HG03469 (cell line): ENCODE results near the gene MAP2K6.
A peak's percentile ranks its signal among the peaks of the same experiment; 100 is the strongest.

Source experiments
- ATAC-seq: cut with Tn5 transposase; IDR thresholded peaks from one replicate; pipeline ENCODE4 v1.9.1; 2021; ENCODE audit warnings: mild to moderate bottlenecking, moderate library complexity, moderate number of reproducible peaks; ENCODE audit not compliant: unreplicated experiment

Gene MAP2K6

DNA sequence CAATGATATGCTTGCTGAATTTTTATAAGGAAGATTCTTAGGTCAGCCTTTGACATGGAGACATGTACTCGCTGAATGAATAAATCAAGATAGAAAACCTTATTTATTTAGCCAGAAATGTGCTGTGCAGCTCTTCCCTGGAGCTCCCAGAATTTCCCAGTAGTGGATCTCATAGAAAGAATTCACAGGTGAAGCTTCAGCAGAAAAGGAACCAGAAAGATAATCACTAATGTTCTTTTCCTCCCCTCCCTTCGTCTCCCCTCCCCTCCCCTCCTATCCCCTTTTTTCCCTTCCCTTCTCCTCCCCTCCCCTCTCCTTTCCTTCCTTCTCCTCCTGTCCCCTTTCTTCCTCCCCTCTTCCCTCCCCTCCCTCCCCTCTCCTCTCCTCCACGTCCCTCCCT is 158.2 kb downstream of the MAP2K6 start:
- ATAC-seq: no peak

DNA sequence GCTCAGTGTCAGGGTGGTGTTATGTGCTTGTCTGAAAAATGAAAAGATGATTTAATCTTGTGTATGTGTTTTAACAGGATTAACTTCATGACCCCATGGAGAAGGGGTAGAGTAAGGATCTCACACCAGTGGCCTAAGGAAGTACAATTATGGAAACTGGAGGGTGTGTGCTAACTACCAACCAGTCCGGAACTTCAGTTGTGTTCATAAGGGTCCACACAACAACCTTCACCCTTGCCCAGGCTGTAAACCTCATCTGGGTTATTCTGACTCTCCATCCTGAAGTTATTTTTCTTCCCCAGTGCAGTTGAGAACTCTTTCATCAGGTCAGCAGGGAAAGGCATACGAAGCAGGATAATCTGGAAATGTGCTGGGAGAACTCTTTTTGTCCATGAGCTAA is 158.9 kb downstream of the MAP2K6 start:
- no peak for ATAC-seq

DNA sequence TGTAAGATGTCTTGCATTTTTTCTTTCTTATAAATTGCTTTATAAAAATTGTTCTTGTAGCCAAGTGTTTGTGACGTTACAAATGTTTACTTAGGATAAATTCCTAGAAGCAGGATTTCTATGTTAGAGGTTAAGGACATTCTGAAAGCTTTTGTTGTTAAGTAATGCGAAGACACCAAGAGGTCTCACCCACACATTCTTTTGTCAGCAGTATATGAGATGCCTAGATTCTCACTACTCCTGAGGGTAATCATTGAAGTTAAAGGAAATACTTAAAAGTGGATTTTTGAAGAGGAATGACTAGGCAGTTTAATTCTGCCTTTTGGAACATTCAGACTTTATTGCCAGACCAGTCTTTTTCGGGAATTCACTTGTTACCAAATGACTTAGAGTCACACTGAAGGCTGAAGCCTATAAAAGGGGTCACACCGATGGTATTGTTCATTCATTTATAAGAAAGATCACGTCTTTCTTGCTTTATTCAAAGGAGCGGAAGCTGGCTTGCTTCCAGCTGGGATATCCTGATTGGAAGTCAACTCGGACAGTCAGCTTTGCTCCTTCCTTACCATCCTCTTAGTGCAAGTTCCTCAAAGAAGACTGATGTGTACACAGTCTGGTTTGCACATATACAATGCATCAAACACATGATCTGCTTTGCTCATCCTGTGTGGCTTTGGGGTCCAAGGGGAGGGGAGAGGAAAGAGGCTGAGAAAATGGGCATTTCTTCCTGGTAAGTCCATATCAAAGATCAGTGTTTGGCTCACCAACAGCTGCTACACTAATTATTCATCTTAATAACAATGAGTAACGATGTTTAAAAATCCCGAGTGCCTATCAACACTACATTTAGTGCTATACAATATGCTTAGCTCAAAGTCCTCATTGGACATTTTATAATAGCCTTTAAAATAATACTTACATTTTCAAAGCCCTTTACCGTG is 160.0 kb downstream of the MAP2K6 start:
- ATAC-seq: no peak

DNA sequence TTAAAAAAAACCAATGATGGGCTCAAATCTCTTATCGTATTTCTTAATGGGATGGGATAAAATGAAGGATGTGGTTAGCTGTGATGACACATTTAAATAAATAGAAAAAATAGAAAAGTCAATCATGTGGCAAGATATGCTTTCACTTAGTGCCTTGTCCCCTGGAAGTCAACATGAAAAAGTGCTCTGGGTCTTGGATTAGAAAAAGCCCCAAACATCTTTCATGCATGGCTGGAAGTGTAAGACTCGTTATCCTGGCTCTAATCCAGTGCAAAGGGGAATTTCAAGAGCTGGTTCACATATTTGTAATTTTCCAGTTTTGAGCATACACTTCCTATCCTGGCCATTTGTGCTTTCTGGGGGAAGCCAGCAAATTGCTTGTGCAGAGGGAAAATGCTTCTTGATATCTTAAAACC is 160.9 kb downstream of the MAP2K6 start:
- ATAC-seq: no peak

DNA sequence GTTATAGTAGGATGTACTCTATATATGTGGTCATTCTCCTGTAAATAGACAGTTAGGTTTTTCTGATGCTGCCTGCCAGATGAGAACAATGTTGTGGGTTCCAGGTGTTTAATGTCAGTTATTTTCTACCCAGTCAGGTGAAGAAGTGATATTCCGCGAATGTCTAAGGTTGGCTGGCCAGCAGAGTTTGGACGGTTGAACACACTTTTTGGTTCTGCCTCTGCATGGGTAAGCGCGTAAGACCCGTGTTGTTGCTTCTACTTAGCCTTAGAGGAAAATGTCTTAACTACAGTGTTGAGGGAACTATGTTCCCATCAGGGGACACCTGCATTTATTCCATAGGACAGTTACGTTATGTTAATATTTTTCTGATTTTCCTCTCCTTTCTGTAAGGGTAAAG is 162.6 kb downstream of the MAP2K6 start:
- ATAC-seq: no peak

DNA sequence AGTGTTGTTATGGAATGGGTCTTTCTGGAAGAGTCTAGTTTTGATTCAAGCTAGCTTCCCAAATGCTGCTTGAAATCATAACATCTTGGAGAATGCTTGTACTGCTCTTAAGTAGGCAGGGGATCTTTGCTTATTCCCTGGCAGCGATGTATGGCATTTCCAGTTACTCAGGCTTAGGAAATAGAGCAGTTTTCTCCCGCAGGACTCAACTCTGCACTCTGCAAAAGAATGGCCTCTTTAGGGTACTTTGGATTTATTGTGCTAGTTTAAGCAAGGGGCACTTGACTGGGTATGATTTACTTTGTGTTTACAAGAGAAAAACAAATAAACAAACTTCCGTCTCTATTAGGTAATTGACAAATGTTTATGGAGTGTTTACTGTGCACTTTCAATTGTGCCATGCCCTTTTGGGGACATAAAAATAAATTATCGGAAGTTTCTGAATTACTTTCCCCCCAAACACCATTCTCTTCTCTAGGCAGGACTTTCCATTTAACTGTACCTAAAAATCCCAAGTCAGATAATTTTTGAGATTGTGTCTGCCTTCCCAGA is 164.0 kb downstream of the MAP2K6 start:
- ATAC-seq: no peak

DNA sequence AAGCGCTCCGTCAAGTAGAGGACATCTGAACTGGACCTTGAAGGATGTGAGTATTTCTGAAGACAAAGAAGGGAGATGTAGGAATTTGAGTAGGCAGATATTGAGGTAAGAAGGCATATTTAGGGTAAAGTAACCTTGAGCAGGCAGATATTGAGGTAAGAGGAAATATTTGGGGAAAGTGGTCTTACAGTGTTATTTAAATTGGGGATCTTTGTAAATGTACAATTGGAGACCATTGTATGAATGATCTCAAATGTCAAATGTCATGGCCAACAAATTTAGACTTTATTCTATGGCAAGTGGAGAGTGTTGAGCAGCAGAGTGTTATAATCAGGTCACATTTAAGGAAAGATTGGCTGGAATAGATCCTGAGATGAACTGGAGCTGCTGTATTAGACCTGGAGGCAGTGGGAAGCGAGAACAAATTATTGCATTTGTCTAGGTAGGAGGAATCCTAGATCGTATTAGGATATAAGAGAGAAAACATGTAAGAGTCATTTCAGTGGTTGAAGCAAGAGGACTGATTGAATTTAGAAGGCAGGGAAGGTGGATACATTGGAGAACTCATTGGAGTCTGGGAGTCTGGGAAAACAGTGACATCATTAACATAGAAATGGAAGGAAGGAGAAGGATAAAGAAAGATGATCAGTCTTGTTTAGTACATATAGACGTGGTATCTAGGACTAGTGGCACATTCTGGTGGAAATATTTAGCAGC is 165.6 kb downstream of the MAP2K6 start:
- ATAC-seq: no peak

DNA sequence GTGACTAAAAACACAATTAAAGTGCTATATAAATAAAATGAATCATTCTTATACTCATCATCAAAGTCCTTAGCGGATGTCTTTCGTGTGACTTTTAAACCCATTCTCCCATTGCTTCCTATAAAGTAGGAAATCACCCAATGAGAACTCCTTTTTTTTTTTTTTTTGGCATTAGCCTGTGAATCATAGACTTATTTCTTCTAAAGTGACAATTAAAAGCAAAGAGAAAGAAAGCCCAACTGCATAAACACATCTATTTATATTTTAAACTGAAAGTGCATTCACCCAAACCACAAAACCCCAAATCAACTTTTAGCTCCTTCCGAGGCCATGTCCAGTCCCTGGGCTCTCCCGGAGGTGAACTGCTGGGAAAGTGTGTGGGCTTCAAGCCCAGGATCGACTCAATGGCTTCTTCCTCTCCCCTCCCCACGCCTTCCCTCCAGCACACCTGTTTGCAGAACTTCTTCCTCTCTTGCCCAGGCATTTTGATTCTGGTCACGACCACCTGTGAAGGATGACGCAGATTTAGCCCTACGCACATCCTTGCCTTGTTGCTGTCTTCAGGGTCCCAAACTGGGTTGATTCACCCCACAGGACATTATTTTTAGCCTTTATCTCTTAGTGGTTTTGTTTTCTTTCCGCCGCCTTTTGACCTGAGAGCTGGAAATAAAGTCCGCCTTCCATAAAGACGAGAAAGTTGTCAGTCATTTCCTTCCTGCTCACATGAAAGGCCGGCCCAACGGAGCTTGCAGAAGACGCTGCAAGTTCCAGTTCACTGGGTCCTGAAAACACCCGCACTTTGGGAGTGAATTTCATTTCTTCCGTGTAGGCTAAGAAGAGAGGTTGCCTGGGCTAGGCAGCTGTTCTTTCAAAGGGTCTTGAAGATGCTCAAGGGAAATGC is 166.8 kb downstream of the MAP2K6 start:
- peak; percentile 60 for ATAC-seq

DNA sequence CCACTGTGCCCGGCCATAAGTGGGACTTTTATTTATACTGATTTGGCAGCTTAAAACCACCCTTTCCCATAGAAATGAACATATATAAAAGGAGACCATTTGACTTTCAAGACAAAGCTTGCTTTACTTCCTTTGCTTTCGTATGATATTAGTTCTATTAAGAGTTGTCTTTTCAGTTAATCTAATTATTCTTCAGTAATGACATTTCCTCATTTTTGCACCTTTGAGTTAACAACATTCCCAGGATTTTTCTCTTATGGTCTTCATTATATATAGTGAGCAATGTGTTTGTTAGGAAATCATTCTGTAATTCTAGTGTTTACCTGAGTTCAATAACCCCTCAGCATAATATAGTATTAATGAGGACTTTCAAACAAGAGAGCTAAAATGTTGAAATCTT is 173.8 kb downstream of the MAP2K6 start:
- ATAC-seq: no peak

DNA sequence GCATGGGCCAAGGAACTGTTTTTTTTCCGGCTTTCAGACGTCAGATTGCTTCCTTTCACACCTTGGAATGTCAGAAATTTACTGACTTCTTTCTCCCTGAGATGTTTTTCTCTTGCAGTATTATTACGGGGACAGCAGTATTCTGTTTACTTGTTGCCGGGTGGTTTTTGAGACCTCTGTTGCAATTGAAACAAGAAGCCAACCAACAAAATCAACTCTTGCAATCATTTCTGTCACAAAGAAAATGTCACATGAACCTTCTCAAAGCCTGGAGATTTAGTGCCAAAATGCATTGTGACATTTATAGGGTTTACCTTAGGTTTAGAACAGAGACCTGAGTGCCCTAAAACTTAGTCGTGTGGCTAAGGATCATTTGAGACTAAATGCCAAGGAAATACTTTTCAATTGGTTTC is 174.3 kb downstream of the MAP2K6 start:
- no peak for ATAC-seq

DNA sequence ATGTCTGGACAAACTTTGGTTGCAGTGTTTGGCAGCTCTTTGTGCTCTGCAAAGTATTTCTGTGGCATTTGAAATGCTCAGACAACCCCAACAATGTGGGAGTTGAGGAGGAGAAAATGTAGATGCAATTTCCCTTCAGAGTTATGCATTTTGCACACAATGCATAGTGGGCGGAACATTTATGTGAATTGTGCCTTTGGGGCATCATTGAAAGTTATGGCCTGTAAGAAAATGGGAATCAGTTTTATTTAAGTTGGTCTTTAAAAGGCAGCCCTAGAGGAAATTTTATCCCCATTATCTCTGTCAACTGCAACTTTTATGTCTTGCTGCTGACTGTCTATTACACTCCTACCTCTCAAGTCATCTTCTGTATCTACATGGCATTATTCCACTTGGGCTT is 176.2 kb downstream of the MAP2K6 start:
- ATAC-seq: no peak

DNA sequence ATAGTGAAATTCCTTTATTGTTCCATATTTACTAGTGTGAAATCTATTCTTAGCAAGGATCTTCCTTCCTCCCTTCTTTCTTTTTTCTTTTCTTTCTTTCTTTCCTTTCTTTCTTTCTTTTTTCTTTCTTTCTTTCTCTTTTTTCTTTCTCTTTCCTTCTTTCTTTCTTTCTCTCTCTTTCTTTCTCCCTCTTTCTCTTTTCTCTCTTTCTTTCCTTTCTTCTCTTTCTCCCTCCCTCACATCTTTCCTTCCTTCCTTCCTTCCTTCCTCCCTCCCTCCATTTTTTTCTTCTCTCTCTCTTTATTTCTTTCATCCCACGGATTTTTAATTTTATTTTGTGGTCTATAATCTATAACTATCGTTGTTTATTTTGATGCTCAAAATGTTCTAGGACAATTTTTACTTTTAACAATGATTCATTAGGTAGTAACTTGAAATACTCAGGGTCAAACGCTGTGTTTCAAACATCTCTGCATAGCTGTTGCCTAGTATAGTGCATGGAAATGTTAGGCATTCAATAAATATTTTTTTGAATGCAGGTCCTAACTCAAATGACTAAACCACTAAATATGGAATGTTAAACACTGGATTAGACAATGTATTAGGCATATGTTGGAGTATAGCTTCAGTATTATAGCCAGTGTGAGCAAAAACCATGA is 178.3 kb downstream of the MAP2K6 start:
- no peak for ATAC-seq

DNA sequence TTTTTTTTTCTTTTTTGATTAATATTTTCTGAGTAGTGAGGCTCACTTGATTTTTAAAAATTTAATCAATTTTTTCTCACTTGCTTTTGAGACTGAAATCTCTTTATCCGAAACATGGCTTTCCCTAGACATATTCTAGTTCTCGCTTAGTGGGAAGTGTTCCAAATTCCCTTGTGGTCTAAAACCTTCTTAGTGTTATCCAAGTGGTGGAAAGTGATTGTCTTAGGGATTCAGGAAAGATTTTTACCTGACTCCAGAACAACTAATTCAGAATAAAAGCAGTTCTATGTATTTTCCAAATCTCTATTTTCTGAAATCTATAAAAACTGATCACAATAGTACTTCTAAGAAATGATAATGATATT is 178.8 kb downstream of the MAP2K6 start:
- ATAC-seq: no peak

DNA sequence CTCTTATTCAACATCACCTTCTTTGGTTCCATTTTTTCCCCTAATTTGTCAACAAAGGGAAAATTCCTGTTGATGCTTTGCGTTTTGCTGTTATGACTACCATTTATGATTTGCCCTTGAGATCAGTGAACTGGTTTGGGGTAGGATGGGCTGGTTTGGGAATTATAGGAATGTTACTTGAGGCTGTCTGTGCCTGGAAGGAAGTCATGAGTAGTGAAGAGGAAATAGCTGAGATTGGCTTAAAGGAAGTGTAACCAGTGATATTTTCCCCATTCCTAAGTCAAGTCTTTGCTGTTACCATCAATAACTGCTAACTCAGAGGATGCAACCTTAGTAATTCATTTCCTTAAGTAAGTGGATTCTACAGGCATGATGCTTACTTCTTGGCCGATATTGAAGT is 179.2 kb downstream of the MAP2K6 start:
- ATAC-seq: no peak

DNA sequence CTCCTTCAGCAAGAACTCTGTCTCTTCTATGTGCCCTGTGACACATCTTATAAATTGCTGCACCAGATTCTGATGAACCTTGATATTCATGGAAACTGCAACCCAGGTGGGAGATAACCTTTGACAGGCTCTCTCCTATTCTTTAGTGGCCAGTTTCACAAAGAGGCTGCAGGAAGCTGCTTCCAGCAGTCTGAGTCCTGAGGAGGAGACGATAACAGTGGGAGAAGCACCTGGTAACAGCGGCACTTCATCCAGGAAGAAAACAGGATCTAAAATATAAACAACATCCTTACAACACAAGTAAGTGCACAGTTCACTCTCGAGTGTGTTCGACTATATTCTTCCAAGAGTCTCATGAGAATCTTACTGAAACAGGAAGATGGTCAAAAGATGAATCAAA is 180.1 kb downstream of the MAP2K6 start:
- no peak for ATAC-seq

DNA sequence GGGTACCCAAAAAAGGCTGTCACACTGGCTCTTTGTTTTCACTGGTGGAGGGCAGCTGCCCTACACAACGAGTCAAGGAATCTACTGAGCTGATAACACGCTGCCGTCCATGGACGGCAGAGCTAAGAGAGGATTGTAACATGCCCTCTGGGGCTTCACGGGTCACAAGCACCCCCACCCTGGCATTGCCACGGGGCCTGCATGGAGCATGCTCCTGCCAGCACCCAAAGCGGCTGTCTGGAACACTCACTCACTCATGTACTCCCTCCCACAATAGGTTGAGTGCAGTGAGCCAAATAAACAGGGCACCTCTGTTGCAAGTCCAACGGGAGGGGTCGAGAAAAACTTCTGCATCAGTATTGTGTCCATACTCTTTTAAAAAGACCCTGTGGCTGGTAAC is 181.6 kb downstream of the MAP2K6 start:
- ATAC-seq: no peak

DNA sequence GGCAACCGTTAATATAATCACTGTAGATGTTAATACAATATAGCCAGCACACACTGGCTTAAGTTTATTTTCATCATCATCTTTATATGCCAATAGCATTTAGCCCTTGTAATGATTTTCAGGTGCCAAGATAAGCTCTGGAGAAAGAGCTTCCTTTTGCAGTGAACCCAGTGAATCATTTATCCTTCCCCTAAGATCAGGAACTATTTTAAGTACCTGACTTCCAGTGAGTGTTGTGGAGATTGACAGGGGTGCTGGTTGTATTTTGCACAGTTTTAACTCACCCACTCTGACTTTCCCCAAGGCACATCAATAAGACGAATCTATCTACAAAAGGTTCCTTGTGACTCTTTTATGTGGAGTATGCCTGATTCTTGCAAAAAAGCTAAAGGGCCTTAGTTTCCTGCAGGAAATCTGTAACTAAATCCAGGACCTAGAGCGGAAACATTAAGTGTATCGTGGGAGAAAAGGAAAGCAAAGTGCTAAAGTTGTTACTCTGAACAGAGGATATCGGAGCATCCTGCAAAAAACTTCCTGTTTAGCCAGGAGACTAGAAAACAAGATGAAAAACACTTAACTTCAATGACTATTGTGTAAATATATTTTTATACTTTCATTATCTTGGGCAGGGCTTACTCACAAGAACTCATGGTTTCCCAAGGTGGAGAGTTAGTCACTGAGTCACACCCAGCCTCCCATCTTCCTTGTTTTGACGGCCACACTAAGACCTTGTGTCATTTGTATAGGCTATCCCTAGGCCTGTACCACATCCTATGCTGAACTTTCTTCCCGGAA is 183.6 kb downstream of the MAP2K6 start:
- no peak for ATAC-seq

DNA sequence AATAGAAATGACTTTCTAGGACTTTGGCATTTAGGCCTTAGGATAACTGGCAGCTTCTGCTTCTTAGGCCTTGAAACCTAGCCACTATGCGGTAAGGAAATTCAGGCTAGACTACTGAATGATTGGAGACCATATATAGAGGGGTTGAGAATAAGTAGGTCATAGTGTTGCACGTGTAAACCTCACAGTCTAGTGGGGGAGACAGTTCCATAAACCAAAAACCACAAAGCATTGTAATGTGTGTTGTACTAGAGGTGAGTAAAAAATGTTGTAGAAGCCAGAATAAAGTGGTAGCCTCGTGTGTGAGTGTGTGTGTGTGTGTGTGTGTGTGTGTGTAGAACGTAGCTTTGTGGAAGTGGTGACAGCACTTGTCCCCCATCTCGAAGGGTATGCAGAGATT is 188.5 kb downstream of the MAP2K6 start:
- ATAC-seq: no peak
